Endothelial cell (in vitro differentiated cells): ENCODE measurements around the gene DDX51. TPM values are rescaled to one million over a fixed set of nuclear protein-coding genes. Genes with fewer than 3 reads are reported as not detected.

Experiments used
- DNase-seq: peaks from one replicate; pipeline ENCODE4 v3.0.0; 2021; ENCODE audit warnings: low spot score
- H3K27ac Mint-ChIP-seq: one replicate; pipeline ENCODE4 v1.8.0; 2021; ENCODE audit warnings: mixed read lengths, inconsistent platforms; ENCODE audit not compliant: unreplicated experiment
- H3K27me3 Mint-ChIP-seq: one replicate; pipeline ENCODE4 v1.8.0; 2021; ENCODE audit warnings: mild to moderate bottlenecking, moderate library complexity, mixed read lengths, inconsistent platforms; ENCODE audit not compliant: unreplicated experiment
- H3K36me3 Mint-ChIP-seq: one replicate; pipeline ENCODE4 v1.8.0; 2021; ENCODE audit warnings: mild to moderate bottlenecking, low read depth, mixed read lengths, inconsistent platforms; ENCODE audit not compliant: unreplicated experiment
- H3K4me1 Mint-ChIP-seq: one replicate; pipeline ENCODE4 v1.8.0; 2021; ENCODE audit warnings: mild to moderate bottlenecking, mixed read lengths, inconsistent platforms; ENCODE audit not compliant: unreplicated experiment
- H3K4me3 Mint-ChIP-seq: one replicate; pipeline ENCODE4 v1.8.0; 2021; ENCODE audit warnings: mild to moderate bottlenecking, mixed read lengths, inconsistent platforms; ENCODE audit not compliant: unreplicated experiment
- H3K9me3 Mint-ChIP-seq: one replicate; pipeline ENCODE4 v1.8.0; 2021; ENCODE audit warnings: mixed read lengths, inconsistent platforms; ENCODE audit not compliant: unreplicated experiment
- CTCF ChIP-seq: fragments of 200-600 bp; sonication (generic); IDR thresholded peaks from one replicate; pipeline ENCODE4 v1.5.0; 2021; ENCODE audit warnings: antibody characterized with exemption; ENCODE audit not compliant: unreplicated experiment
- total RNA-seq: library from RNA; stranded (reverse); fragmentation: NEBNext Ultra II Directional; extraction: Animal tissue kit (Norgen Biotek cat#: 25700); gene quantifications from one replicate; pipeline ENCODE4 v1.2.1, GENCODE V29; 2021; ENCODE audit not compliant: unreplicated experiment

DDX51 gene
- total RNA-seq, 1 donor from 2014 or later = 16.1 TPM

GRCh38 chr12:132127041-132127440, 17.1 kb downstream of the DDX51 start:
- H3K4me1 Mint-ChIP-seq = no peaks in the 10 kb centered on the region
- H3K9me3 Mint-ChIP-seq = peaks cover 5% of the 10 kb centered on the region
- DNase-seq = no peak
- no peak for TF ChIP-seq CTCF
- H3K36me3 Mint-ChIP-seq = peaks cover 75% of the 10 kb centered on the region
- no peak overlapping the region for H3K4me3 Mint-ChIP-seq
- H3K27me3 Mint-ChIP-seq = peaks cover 8% of the 10 kb centered on the region
- H3K27ac Mint-ChIP-seq = no peak overlapping the region

- Mint-ChIP-seq H3K36me3 (peaks cover 66% of the 10 kb centered on the region), H3K4me3 (no peak overlapping the region), H3K27ac (no peak overlapping the region), H3K4me1 (no peaks in the 10 kb centered on the region), H3K27me3 (peaks cover 4% of the 10 kb centered on the region), H3K9me3 (peaks cover 5% of the 10 kb centered on the region)
- DNase-seq = no peak
- no peak for TF ChIP-seq CTCF
Observed at GRCh38 chr12:132125736-132126135, 18.4 kb downstream of the DDX51 start.

- no peak for DNase-seq
- no peak overlapping the region for H3K27ac Mint-ChIP-seq
- TF ChIP-seq CTCF = no peak
- peaks cover 5% of the 10 kb centered on the region for H3K9me3 Mint-ChIP-seq
- peak overlapping the region; percentile 21 for H3K4me3 Mint-ChIP-seq
- H3K27me3 Mint-ChIP-seq = peaks cover 2% of the 10 kb centered on the region
- no peaks in the 10 kb centered on the region for H3K4me1 Mint-ChIP-seq
- H3K36me3 Mint-ChIP-seq = peaks cover 58% of the 10 kb centered on the region
Observed at GRCh38 chr12:132124766-132125425, 19.2 kb downstream of the DDX51 start.

GRCh38 chr12:132123970-132124765, 20.0 kb downstream of the DDX51 start:
- H3K27ac Mint-ChIP-seq = no peak overlapping the region
- peaks cover under 1% of the 10 kb centered on the region for H3K27me3 Mint-ChIP-seq
- H3K4me1 Mint-ChIP-seq = no peaks in the 10 kb centered on the region
- peaks cover 50% of the 10 kb centered on the region for H3K36me3 Mint-ChIP-seq
- peak overlapping the region; percentile 34 for H3K4me3 Mint-ChIP-seq
- no peak for TF ChIP-seq CTCF
- peaks cover 3% of the 10 kb centered on the region for H3K9me3 Mint-ChIP-seq
- DNase-seq = no peak

- Mint-ChIP-seq H3K27ac (no peak overlapping the region), H3K27me3 (no peaks in the 10 kb centered on the region), H3K4me1 (no peaks in the 10 kb centered on the region), H3K36me3 (peaks cover 25% of the 10 kb centered on the region), H3K4me3 (no peak overlapping the region), H3K9me3 (no peaks in the 10 kb centered on the region)
- DNase-seq = no peak
- TF ChIP-seq CTCF = no peak
Observed at GRCh38 chr12:132121283-132121682, 22.8 kb downstream of the DDX51 start.
